HT-29 (cell line): ENCODE data around the gene ATP10D. TPM values are rescaled to one million over a fixed set of nuclear protein-coding genes. Genes with fewer than 3 reads are reported as not detected.

ENCODE experiments used
- DNase-seq: peaks from one replicate; pipeline ENCODE4 v3.0.0-alpha.2; 2015; ENCODE audit warnings: low spot score
- total RNA-seq: library from RNA; depleted of rRNA; stranded (reverse); fragments of >200 nt; shearing (Covaris generic); gene quantifications from 2 replicates; pipeline ENCODE4 v1.2.3, GENCODE V29; 2014; rRNA removed

The ATP10D gene
- total RNA-seq, 1 experiment from 2014 or later: not detected

DNA sequence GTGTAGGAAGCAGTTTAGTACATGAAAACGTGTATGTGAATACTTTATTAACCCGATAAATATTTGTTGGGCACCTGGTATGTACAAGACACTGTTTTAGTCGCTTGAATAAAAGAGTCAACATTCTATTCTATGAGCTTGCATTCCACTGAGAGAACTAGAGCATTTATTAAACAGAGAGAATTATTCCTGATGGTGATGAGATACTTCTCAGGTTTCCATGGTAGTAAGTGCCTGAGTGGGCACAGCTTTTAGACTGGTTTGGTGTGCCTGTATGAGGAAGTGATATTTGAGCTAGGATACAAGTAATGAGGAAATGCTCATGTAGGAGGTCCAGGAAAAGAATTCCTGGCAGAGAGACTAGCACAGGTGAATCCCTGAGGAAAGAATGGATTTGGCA lies 94.2 kb downstream of the ATP10D start:
- DNase-seq: no peak

DNA sequence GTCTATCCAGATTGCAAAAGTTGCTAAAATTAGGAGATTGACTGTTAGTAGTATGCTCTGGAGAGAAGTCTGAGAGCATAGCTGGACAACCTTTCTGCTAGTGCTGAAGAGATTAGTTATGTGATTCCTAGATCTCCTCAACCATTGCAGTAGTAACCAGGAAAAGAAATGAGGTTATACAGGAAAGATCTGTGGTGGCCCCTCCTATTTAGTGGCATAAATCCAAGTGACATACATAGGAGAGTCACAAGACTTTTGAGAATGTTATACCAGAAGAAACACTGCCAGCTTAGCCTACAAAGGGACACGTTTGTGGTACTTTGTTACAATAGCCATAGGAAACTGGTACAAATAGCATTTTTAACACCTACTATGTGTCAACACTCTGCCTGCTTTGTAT lies 105.2 kb downstream of the ATP10D start:
- no peak for DNase-seq

DNA sequence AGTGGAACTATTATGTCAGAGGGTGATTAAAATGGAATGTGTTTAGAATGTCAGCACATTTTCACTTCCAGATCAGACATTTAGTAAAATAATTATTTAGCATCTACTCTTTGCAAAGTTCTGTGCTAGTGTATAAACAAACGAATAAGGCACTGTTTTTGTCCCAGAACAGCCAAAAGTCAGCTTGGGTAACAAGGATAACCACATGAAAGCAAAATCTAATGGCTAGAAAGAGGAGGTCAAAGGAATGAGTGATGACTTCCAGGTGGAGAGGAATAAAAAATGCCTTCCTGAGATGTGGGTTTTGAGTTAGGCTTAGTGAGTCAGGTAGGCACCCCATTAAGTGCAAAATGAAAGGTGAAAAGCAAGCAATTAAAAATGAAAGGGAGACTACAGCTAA lies 112.6 kb downstream of the ATP10D start:
- DNase-seq: no peak

DNA sequence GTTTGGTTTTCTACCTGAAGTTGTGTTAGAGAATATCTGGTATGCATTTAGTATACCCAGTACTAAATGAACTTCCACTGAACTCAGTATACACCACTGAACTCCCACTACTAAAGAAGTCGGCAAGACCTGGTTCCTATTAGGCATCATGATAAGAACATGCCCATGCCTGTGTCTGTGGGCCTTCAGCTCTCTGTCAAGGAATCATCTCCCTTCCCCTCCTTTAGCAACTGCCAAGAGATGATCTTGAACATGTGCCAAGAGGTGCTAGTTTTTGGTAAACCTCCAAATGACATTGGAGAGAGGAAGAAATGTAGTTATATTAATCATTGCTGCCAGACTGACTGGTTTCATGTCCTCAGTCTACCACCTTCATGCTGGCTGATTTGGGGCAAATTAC lies 113.2 kb downstream of the ATP10D start:
- no peak for DNase-seq

DNA sequence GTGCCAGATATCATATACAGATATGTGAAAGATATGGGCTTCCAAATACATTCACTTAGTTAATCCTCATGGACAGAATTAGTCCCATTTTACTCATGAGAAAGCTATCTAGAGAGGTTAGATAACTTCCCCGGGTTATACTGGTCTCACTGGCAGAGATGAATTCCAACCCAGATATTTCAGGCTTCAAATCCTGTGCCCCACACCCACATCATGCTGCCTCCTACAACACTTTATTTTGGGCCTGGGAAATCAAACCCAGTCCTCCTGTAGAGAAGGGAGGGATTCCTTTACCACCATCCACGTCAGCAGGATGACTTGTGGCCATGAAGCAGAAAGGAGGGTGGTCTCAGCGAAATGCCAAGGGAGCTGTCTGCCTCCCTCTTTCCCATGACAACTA lies 113.8 kb downstream of the ATP10D start:
- no peak for DNase-seq

DNA sequence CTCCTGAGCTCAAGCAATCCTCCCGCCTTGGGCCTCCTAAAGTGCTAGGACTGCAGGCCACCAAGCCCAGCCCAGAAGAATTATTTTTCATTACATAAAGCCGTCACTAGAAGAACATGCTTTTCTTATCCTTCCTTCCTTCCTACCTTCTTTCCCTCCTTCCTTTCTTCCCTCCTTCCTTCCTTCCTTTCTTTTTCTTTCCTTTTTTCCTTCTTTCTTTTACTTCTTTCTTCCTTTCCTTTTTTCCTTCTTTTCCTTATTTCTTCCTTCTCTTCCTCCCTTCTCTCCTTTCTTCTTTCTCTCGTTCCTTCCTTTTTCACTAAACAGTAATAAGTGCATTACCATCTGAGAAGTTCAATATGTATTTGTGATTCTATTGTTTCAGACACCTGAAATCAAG lies 121.4 kb downstream of the ATP10D start:
- DNase-seq: no peak

DNA sequence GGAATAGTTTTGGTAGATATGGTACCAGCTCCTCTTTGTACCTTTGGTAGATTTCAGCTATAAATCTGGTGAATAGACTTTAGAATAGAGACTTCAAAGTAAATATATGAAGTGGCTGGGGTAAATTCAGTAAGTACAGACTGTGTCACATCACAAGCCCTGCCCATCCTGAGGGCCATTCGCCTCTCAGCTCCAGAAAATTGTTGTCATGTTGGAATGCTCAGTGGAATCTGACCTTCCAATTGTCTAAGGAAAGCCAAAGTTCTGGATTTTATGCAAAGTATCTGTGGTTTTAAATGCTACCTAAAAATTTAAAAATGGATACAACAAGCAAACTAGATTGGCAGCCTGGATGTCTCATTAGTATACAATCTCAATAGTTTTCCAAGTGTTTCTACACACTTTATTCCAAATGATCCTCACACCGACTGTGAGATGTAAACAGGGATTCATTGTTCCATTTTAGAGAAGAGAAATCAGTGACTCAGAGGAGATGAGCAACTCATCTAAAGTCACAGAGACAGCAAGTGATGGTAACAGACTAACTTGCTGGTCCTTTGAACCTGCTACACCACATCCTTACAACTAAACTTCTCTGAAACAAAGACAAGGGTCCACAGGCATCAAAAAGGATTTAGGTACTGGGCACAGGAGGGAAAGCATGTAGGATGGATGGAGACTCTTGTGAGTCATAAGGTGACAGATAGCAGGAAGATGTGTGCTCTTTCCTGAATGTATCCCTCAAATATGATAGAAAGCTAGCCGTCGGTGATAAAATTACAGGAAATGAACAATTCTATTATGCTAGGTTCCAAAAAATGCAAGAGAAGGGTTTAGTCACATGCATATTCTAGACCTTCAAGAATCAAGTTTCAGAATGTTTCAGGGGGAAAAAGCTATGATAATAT lies 127.3 kb downstream of the ATP10D start:
- DNase-seq: no peak

DNA sequence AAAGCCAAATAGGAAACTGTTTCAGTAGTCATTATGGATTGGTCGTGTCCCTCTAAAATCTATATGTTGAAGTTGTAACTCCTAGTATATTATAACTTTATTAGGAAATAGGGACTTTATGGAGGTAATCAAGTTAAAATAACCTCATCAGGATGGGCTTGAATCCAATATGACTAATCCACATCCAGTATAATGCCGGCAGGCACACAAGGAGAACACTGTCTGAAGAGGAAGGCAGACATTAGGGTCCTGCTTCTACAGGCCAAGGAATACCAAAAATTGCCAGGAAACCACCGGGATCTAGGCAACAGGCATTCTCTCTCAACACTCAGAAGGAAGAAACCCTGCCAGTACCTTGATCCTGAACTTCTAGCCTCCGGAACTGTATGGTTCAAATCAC lies 130.3 kb downstream of the ATP10D start:
- no peak for DNase-seq

DNA sequence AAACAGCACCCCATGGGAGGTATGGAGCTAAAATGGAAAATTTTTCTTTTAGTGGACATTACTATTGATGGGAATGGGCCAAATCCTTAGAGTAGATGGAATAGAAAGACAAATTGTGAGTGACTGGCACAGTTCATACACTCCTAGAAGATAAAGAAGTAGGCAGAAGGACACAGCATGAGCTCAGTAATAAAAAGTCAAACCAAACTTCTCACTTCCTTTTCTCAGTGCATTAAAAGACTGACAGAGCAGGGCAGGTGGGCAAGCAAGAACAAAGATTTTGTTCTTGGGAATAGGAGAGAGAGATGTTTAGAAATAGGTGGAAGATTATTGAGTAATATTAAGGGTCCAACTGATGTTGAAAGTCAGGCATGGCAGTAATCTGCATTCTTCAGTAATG lies 132.5 kb downstream of the ATP10D start:
- DNase-seq: no peak

DNA sequence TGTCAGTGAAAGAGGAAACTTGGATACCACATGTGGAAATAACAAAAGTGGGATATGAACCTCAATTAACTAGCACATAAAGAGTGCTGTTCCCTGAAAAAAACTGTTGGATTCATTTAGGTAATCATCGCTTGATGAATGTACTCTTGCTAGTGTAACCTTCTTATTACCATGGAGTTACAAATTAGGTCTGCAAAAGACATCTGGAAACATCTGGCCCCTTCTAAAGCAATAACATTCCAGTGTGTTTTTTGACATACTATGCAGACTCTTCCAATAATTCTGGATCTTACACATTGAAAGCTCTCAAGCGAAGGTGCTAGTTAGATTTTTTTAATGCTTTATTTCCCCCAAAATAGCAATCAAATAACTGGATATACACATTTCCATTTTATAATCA lies 134.6 kb downstream of the ATP10D start:
- no peak for DNase-seq

DNA sequence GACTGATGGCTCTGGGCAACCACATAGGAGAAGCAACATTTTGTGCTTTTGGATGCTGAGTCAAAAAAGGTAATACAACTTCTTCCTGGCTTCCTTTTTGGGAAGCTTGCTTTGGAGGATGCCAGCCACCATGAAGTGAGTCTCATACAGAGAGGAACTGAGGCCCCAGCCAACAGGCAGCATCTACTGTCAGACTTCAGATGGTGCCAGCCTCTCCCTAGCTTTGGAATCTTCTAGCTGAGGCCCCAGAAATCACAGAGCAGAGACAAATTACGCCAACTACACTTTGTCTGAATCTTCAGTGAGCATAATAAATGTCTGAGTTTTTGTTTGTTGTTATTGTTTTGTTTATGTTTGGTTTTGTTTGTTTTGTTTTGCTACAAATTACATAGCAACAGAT lies 136.1 kb downstream of the ATP10D start:
- DNase-seq: no peak

DNA sequence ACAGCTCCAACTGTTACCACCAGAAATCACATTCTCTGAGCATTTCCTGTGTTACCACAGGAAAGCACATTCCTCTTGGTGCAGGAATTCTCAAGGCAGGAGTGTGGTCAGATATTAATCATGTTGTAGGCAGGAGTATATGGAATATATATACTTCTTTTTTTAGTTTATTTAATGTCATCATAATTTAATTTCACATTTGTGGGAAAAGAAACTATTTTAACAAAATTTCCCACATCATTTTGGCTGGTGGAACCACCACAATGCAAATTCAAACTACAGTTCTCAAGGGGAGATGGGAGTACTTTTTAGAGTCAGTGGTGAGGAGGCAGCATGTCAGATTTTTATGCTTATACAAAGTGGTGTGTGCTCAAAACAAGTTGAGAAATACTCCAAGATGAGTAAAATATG lies 139.0 kb downstream of the ATP10D start:
- DNase-seq: no peak

DNA sequence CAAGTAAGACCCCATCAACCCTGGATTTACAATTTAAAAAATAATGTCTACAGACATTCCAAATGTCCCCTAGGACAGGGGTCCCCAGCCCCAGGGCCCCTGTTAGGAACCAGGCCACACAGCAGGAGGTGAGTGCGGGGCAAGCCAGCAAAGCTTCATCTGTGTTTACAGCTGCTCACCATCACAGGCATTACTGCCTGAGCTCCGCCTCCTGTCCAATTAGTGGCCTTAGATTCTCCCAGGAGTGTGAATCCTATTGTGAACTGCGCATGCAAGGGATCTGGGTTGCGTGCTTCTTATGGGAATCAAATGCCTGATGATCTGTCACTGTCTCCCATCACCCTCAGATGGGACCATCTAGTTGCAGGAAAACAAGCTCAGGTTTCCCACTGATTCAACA lies 146.1 kb downstream of the ATP10D start:
- DNase-seq: no peak

DNA sequence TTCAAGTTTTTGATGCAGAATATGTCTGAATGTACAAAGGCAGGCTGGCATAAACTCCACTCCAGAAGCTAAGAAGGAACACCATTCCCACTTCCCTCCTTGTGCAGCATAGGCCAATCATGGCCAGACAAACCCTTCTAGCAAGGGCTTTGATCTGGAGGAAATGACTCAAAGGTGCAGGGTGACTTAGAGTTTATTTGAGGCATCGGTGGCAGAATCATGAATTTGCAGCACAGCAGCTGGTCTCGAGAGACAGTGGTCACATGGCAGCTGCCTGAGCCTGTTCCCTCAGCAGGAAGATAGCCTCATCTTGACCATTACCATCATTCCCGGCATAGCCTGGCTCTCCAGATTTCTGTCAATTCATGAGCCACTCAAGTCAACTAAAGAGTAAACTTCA lies 154.5 kb downstream of the ATP10D start:
- DNase-seq: no peak

DNA sequence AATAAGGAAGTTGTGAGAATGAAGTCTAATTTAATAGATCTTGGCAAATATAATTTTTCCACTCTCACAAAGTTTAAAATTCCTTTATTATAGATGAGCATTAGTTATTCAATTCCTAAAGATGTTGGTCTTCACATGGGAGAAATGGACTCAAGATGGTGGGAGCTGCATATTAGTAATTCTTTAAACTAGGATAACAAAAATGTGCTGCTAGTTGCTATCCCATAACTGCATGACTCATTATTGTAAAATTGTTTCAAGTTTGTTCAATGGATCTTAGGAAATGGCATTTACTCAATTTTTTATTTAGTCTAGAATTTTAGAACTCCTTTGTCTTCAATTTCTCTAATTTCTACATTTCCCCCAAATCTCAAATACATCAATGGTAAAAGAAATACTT lies 155.8 kb downstream of the ATP10D start:
- no peak for DNase-seq

DNA sequence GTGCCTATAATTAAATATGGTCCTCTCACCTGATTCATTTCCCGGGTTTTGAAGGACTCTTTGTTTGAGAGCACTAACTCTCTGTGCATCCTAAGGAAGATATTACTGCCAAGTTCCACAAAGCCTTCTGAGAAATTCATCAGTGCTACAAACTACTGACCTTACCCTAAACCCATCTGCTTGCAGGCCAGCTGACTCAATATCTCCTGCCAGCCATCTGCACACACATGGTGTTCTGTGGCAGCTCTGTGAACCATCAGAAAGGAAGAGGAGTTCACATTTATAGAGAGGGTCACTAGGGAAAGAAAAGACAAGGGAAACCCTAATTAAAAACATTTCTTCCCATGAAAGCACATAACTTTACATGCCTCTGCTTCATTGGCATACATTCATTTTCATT lies 156.7 kb downstream of the ATP10D start:
- no peak for DNase-seq

DNA sequence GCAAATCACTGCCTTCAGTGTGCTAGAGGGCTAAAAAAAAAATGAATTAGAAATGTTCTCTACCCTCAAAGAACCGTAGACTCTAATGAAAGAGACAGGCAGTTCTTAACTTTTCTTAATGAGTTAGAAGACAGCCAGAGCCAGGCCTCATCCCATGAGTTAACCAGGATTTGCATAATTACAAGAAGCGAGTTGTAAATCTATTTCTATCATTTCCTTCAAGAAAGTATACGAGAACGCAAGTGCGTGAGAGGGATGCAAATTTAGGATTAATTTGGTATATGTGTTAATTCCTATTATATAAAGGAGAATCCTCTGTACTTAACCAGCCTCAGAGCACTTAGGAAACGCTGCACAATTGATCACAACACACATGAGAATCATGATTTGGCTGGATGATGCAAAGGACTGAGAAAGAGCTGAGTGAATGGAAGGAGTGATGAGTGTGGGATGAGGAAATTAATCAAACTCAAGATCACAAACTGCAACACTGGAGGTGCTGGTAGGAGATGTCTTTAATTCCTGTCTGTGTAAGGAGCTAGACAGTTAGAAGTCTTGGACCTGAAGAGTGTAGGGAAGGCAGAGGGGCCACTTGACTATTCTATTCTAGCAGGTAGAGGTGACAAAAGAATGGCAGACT lies 157.2 kb downstream of the ATP10D start:
- DNase-seq: no peak

Other genes starting within 250 kb of the ATP10D start
- gene COMMD8, start 21.6 kb upstream of the ATP10D start, total RNA-seq: 7.9 and 12.9 TPM in 2 replicates